Suprapubic skin (tissue), 4 donors: ENCODE measurements around the gene EIF2B5. TPM values are rescaled to one million over a fixed set of nuclear protein-coding genes. Genes with fewer than 3 reads are reported as not detected.

Experiments
- DNase-seq, 2 donors: peaks; one replicate each; pipeline ENCODE4 v3.0.0-alpha.2; 2019; ENCODE audit warnings: low spot score in 2 of 2
- H3K27ac ChIP-seq: fragments of 200-600 bp; sonication (generic); one replicate; pipeline ENCODE4 v1.5.1; 2019
- H3K27me3 ChIP-seq: fragments of 200-600 bp; sonication (generic); one replicate; pipeline ENCODE4 v1.5.1; 2019
- H3K36me3 ChIP-seq: fragments of 200-600 bp; sonication (generic); one replicate; pipeline ENCODE4 v1.5.1; 2019
- H3K4me1 ChIP-seq: fragments of 200-600 bp; sonication (generic); one replicate; pipeline ENCODE4 v1.5.1; 2019
- H3K4me3 ChIP-seq: fragments of 200-600 bp; sonication (generic); one replicate; pipeline ENCODE4 v1.5.1; 2019; ENCODE audit warnings: mild to moderate bottlenecking
- H3K9me3 ChIP-seq: fragments of 200-600 bp; sonication (generic); one replicate; pipeline ENCODE4 v1.5.1; 2019
- EP300 ChIP-seq: sonication (generic); formaldehyde crosslinking; IDR thresholded peaks from one replicate; pipeline ENCODE4 v1.6.1; 2017; ENCODE audit warnings: antibody characterized with exemption
- POLR2A ChIP-seq, 2 donors: fragments of 450-650 bp; IDR thresholded peaks; one replicate each; pipeline ENCODE4 v1.6.1; 2017; ENCODE audit warnings: antibody characterized with exemption in 2 of 2, mild to moderate bottlenecking in 2 of 2, moderate library complexity in 2 of 2
- POLR2AphosphoS5 ChIP-seq, 3 donors: sonication (generic); formaldehyde crosslinking; IDR thresholded peaks; one replicate each; pipeline ENCODE4 v1.6.1; 2017; ENCODE audit warnings: antibody characterized with exemption in 3 of 3
- WGBS: methylation state at CpG from one replicate; pipeline ENCODE4 v1.1.5; 2018; 5-methylcytosine and 5-hydroxymethylcytosine counted together
- total RNA-seq, 4 donors: library from RNA; depleted of rRNA; stranded (reverse); fragments of >200 nt; gene quantifications; one replicate each; pipeline ENCODE4 v1.1.0, GENCODE V29; 2016
- TF ChIP-seq, protein P1 (sequence below), 2 donors: fragments of 200-600 bp in 1 of 2; fragments of 450-650 bp in 1 of 2; sonication (generic) in 1 of 2; IDR thresholded peaks; one replicate each; pipeline ENCODE4 v1.5.1; 2016 to 2019; ENCODE audit warnings: antibody characterized with exemption in 2 of 2, mild to moderate bottlenecking in 1 of 2, moderate library complexity in 1 of 2

The EIF2B5 gene
- total RNA-seq, 4 donors from 2014 or later = 34.6 to 70.9 (median 46.2) TPM

GRCh38 chr3:184135911-184136260 is 728 bp downstream of the EIF2B5 start:
- TF ChIP-seq POLR2AphosphoS5 (IDR thresholded peaks at IDR 0.05) = no peak
- TF ChIP-seq, protein P1, sequence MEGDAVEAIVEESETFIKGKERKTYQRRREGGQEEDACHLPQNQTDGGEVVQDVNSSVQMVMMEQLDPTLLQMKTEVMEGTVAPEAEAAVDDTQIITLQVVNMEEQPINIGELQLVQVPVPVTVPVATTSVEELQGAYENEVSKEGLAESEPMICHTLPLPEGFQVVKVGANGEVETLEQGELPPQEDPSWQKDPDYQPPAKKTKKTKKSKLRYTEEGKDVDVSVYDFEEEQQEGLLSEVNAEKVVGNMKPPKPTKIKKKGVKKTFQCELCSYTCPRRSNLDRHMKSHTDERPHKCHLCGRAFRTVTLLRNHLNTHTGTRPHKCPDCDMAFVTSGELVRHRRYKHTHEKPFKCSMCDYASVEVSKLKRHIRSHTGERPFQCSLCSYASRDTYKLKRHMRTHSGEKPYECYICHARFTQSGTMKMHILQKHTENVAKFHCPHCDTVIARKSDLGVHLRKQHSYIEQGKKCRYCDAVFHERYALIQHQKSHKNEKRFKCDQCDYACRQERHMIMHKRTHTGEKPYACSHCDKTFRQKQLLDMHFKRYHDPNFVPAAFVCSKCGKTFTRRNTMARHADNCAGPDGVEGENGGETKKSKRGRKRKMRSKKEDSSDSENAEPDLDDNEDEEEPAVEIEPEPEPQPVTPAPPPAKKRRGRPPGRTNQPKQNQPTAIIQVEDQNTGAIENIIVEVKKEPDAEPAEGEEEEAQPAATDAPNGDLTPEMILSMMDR (IDR thresholded peaks at IDR 0.05) = no peak
- Histone ChIP-seq H3K36me3 (peaks cover 29% of the 10 kb centered on the region), H3K9me3 (no peaks in the 10 kb centered on the region), H3K4me3 (peak overlapping the region; percentile 96), H3K27ac (peak overlapping the region; percentile 94), H3K4me1 (peaks cover 32% of the 10 kb centered on the region), H3K27me3 (no peaks in the 10 kb centered on the region)
- WGBS = 3% methylated on average over 9 of the region's 9 CpGs
- no peak for DNase-seq

DNA sequence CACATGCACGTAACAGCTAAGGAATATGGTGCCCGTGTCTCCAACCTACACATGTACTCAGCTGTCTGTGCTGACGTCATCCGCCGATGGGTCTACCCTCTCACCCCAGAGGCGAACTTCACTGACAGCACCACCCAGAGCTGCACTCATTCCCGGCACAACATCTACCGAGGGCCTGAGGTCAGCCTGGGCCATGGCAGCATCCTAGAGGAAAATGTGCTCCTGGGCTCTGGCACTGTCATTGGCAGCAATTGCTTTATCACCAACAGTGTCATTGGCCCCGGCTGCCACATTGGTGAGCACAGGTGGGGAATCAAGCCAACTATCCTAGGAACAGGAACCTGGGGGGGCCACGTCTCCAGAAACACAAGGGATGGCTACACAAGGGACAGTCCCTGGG is 5.3 kb downstream of the EIF2B5 start:
- H3K27me3 ChIP-seq = no peaks in the 10 kb centered on the region
- no peaks in the 10 kb centered on the region for H3K9me3 ChIP-seq
- peaks cover 75% of the 10 kb centered on the region for H3K36me3 ChIP-seq
- DNase-seq = no peak
- peaks cover 36% of the 10 kb centered on the region for H3K4me1 ChIP-seq
- TF ChIP-seq, protein P1 (IDR thresholded peaks at IDR 0.05) = no peak
- TF ChIP-seq POLR2AphosphoS5 (IDR thresholded peaks at IDR 0.05) (no peak), EP300 (no peak), POLR2A (IDR thresholded peaks at IDR 0.05) (no peak)
- H3K27ac ChIP-seq = no peak overlapping the region
- no peak overlapping the region for H3K4me3 ChIP-seq
- WGBS = 88% methylated on average over 10 of the region's 10 CpGs

DNA sequence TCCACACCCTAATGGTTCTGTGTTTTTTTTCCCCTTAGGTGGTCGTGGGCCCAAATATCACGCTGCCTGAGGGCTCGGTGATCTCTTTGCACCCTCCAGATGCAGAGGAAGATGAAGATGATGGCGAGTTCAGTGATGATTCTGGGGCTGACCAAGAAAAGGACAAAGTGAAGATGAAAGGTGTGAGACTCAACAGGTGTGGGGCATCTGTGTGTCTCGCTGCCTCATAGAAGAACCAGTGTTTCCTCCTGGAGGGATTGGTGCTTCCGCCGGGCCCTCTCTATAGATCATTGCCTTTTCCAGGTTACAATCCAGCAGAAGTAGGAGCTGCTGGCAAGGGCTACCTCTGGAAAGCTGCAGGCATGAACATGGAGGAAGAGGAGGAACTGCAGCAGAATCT is 7.0 kb downstream of the EIF2B5 start:
- Histone ChIP-seq H3K27me3 (no peaks in the 10 kb centered on the region), H3K4me3 (no peak overlapping the region), H3K27ac (no peak overlapping the region), H3K9me3 (no peaks in the 10 kb centered on the region), H3K36me3 (peaks cover 84% of the 10 kb centered on the region), H3K4me1 (peaks cover 23% of the 10 kb centered on the region)
- no peak for DNase-seq
- TF ChIP-seq, protein P1 (IDR thresholded peaks at IDR 0.05) = no peak
- no peak for TF ChIP-seq POLR2AphosphoS5 (IDR thresholded peaks at IDR 0.05)
- TF ChIP-seq POLR2A (IDR thresholded peaks at IDR 0.05) = no peak
- no peak for TF ChIP-seq EP300
- WGBS = 89% methylated on average over 5 of the region's 7 CpGs

DNA sequence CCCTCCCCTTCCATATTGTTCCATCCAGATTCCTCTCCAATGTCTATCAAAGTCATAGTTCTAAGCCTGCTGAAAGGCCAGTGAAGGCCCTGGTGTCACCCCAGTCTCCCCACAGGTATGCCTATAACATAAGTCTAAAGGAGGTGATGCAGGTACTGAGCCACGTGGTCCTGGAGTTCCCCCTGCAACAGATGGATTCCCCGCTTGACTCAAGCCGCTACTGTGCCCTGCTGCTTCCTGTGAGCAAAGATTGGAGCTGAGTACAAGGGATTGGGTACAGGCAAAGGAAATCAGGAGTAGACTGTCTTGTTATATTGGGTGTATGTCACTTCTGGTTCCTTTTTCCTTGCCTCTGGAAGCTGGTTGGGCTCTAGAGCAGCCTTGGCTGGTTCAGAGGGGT is 8.2 kb downstream of the EIF2B5 start:
- H3K27ac ChIP-seq = no peak overlapping the region

DNA sequence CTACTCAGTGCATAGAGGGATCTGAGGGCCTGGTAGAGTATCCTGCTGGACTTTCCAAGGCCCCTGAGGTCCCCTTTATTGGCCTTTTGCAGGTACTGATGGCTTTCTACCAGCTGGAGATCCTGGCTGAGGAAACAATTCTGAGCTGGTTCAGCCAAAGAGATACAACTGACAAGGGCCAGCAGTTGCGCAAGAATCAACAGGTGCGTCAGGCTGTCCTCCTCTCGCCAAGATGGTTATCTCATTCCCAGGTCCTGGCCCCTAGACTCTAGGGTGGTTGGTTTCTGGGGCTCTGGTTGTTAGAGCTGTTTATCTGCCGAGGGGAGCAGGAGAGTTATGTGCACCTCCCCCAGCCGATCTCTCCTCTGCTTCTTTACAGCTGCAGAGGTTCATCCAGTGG is 9.3 kb downstream of the EIF2B5 start:
- Histone ChIP-seq H3K36me3 (peaks cover 69% of the 10 kb centered on the region), H3K27me3 (no peaks in the 10 kb centered on the region), H3K4me3 (no peak overlapping the region), H3K9me3 (no peaks in the 10 kb centered on the region), H3K27ac (no peak overlapping the region), H3K4me1 (peaks cover 18% of the 10 kb centered on the region)
- no peak for DNase-seq
- TF ChIP-seq POLR2A (IDR thresholded peaks at IDR 0.05) = no peak
- no peak for TF ChIP-seq EP300
- TF ChIP-seq, protein P1 (IDR thresholded peaks at IDR 0.05) = no peak
- TF ChIP-seq POLR2AphosphoS5 (IDR thresholded peaks at IDR 0.05) = no peak
- 85% methylated on average over 5 of the region's 5 CpGs for WGBS

More for the DNA sequence above, 8.2 kb downstream of the EIF2B5 start:
- no peak for TF ChIP-seq EP300
- TF ChIP-seq, protein P1 (IDR thresholded peaks at IDR 0.05) = no peak
- TF ChIP-seq POLR2AphosphoS5 (IDR thresholded peaks at IDR 0.05) = no peak
- no peak for TF ChIP-seq POLR2A (IDR thresholded peaks at IDR 0.05)
- H3K4me3 ChIP-seq = no peak overlapping the region
- H3K4me1 ChIP-seq = peaks cover 18% of the 10 kb centered on the region
- peaks cover 78% of the 10 kb centered on the region for H3K36me3 ChIP-seq
- 100% methylated on average over 3 of the region's 3 CpGs for WGBS
- no peaks in the 10 kb centered on the region for H3K27me3 ChIP-seq
- no peaks in the 10 kb centered on the region for H3K9me3 ChIP-seq
- DNase-seq = no peak
